Measurements from ENCODE around the gene NGB. TPM values are rescaled to one million over a fixed set of nuclear protein-coding genes. Genes with fewer than 3 reads are reported as not detected.

NGB gene
- total RNA-seq, 1 donor from 2014 or later = 0.22 TPM

DNA sequence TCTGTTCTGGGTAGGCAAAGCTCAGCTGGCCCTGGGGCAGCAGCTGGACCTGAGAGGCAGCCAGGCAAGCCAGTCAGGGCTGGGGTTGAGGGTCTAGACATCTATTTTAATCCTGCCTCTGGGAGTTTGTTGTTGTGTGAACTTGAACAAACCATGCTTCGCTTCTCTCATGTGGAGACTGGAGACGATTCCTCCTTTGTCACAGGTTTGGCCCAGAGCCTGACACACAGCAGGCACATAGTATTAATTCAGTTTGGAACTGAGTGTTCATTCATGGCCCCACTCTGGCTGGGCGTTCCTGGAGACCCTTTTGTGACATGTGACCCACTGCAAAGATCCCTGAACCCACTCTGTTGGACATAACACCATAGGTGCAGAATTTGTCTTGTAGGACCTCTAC, 39.3 kb downstream of the NGB start:
- no peak for DNase-seq
- Mint-ChIP-seq H3K27ac (ENCODE audit: unreplicated experiment) (no peak overlapping the region), H3K4me3 (ENCODE audit: unreplicated experiment) (no peak overlapping the region), H3K9me3 (ENCODE audit: unreplicated experiment) (peaks cover 2% of the 10 kb centered on the region), H3K36me3 (ENCODE audit: unreplicated experiment) (peaks cover 6% of the 10 kb centered on the region), H3K27me3 (ENCODE audit: unreplicated experiment) (peaks cover 2% of the 10 kb centered on the region), H3K4me1 (ENCODE audit: low read depth, unreplicated experiment) (no peaks in the 10 kb centered on the region)
- no peak for TF ChIP-seq CTCF (IDR thresholded peaks at IDR 0.05; ENCODE audit: partially characterized antibody, unreplicated experiment)

- Mint-ChIP-seq H3K27ac (ENCODE audit: unreplicated experiment) (no peak overlapping the region), H3K36me3 (ENCODE audit: unreplicated experiment) (peaks cover 6% of the 10 kb centered on the region), H3K4me3 (ENCODE audit: unreplicated experiment) (no peak overlapping the region), H3K9me3 (ENCODE audit: unreplicated experiment) (peaks cover 6% of the 10 kb centered on the region), H3K4me1 (ENCODE audit: low read depth, unreplicated experiment) (peaks cover 5% of the 10 kb centered on the region), H3K27me3 (ENCODE audit: unreplicated experiment) (peaks cover 4% of the 10 kb centered on the region)
- no peak for DNase-seq
- no peak for TF ChIP-seq CTCF (IDR thresholded peaks at IDR 0.05; ENCODE audit: partially characterized antibody, unreplicated experiment)
These were observed 40.1 kb downstream of the NGB start for GRCh38 chr14:77230914-77231313.

DNA sequence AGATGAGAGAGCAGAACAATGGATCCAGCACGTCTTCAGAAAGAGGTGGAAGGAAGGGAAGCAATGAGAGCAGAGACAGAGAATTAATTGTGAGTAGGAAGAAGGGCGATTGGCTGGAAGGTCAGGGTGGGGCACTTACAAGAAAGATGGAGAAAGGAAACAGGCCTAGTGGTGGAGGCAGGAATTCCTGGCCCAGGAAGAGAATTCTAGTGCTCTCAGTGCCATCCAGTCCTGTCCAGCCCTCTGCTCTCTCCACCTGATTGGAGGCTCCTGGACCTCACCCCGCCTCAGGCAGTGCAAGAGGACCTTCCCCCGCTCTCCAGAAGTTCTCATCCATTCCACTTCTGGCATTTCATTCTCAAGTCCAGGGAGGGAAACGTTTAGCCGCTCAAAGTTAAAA, 43.0 kb downstream of the NGB start:
- Mint-ChIP-seq H3K27ac (ENCODE audit: unreplicated experiment) (no peak overlapping the region), H3K27me3 (ENCODE audit: unreplicated experiment) (peaks cover 8% of the 10 kb centered on the region), H3K4me1 (ENCODE audit: low read depth, unreplicated experiment) (peaks cover 20% of the 10 kb centered on the region), H3K36me3 (ENCODE audit: unreplicated experiment) (peaks cover 10% of the 10 kb centered on the region), H3K4me3 (ENCODE audit: unreplicated experiment) (no peak overlapping the region), H3K9me3 (ENCODE audit: unreplicated experiment) (peaks cover 6% of the 10 kb centered on the region)
- no peak for DNase-seq
- TF ChIP-seq CTCF (IDR thresholded peaks at IDR 0.05; ENCODE audit: partially characterized antibody, unreplicated experiment) = no peak

DNA sequence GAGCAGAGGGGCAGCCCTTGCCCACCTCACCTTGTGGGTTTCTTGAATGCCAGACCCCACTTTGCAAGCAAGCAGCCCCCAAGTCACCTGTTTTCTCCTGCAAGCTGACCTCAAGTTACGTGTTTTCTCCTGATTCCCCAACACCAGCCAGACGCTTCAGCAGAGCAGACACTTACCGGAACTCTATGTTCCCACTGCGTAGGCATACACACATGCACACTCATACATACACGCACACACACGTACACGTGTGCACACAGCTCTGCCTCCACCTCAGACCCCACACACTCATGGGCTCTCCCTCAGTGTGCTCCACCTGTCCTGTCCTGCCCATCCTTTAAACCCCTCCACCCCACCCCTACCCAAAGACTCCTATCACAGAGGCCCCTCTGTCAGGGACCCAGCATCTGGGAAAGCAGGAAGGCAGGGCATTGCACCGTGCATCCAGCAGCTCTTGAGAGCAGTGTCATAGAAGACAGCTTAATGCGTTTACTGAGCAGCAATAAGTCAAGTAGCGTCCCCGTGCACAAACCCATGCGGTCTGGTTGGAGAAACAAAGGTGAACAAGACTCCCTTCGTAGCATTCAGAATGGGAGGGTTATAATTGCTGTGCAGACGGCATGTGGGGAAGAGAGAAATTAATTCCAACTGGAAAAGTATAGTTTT, 45.0 kb downstream of the NGB start:
- Mint-ChIP-seq H3K9me3 (ENCODE audit: unreplicated experiment) (peaks cover 13% of the 10 kb centered on the region), H3K27ac (ENCODE audit: unreplicated experiment) (no peak overlapping the region), H3K4me3 (ENCODE audit: unreplicated experiment) (no peak overlapping the region), H3K27me3 (ENCODE audit: unreplicated experiment) (peaks cover 15% of the 10 kb centered on the region), H3K4me1 (ENCODE audit: low read depth, unreplicated experiment) (peaks cover 35% of the 10 kb centered on the region), H3K36me3 (ENCODE audit: unreplicated experiment) (peaks cover 7% of the 10 kb centered on the region)
- DNase-seq = no peak
- TF ChIP-seq CTCF (IDR thresholded peaks at IDR 0.05; ENCODE audit: partially characterized antibody, unreplicated experiment) = no peak

DNA sequence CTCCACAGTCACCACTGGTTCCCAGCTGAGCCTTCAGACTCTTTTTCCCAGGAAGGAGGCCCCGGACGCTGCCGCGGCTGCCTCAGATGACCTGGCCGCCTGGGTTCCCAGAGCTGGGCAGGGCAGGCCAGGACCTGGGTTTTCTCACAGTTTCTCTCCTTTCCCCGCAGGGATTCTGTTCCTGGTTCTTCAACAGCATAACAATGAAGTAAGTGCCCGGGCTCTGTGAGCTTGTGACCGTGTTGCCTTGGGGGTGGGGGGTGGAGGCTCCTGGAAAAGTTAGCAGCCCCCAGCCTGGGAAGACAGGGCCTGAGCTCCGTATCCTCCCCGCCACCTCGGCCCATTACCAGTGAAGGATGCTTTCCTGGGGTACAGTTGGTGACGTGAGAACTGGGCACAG, 45.8 kb downstream of the NGB start:
- no peak for TF ChIP-seq CTCF (IDR thresholded peaks at IDR 0.05; ENCODE audit: partially characterized antibody, unreplicated experiment)
- H3K9me3 Mint-ChIP-seq (ENCODE audit: unreplicated experiment) = peaks cover 14% of the 10 kb centered on the region
- H3K36me3 Mint-ChIP-seq (ENCODE audit: unreplicated experiment) = peaks cover 5% of the 10 kb centered on the region
- H3K27ac Mint-ChIP-seq (ENCODE audit: unreplicated experiment) = no peak overlapping the region
- H3K27me3 Mint-ChIP-seq (ENCODE audit: unreplicated experiment) = peaks cover 17% of the 10 kb centered on the region
- peaks cover 35% of the 10 kb centered on the region for H3K4me1 Mint-ChIP-seq (ENCODE audit: low read depth, unreplicated experiment)
- DNase-seq = no peak
- H3K4me3 Mint-ChIP-seq (ENCODE audit: unreplicated experiment) = no peak overlapping the region

Measured in glutamatergic neuron (in vitro differentiated cells).